ENCODE measurements around the gene PPP4R1.
"Not testable (repeated sequence)": the region's sequence is repeated elsewhere in the genome, so short reads cannot be mapped to it uniquely, and the experiment has no call there.

Gene PPP4R1

DNA sequence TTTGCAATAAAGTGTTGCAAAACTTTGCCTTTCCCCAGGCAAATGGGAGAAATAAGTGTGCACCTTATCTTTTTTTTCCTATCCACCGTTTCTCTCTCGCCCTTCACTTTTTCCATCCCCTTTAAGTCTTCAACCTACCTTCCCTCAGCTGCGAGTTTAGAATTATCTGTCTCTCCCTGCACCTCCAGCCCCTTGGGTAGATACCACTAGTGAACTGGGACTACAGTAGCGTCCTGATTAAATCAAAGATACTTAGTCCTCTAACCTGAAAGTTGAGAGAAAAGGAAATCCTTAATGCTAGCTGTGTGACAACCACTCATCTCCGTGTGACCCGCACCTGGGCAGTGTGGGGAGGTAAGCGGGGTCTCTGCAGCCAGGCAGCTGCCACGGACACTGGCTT is 16.1 kb upstream of the PPP4R1 start:
- no peak for DNase-seq (ENCODE audit: low read depth in 2 of 2)

DNA sequence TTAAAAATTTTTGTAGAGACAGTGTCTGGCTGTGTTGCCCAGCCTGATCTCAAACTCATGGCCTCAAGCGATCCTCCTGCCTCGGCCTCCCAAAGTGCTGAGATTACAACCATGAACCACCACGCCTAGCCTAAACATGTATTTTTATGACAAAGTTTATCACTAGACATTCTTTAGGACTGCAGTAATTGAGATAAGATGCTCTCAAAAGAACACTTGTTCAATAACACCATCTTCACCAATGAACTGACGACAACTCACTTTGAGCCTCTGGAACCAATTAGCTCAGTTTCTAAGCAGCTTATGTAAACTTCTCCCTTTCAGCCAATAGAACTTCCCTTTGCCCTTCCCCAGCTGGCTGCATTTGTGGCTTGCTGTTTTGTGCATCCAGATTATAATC is 15.3 kb upstream of the PPP4R1 start:
- DNase-seq (ENCODE audit: low read depth in 2 of 2), result no peak

DNA sequence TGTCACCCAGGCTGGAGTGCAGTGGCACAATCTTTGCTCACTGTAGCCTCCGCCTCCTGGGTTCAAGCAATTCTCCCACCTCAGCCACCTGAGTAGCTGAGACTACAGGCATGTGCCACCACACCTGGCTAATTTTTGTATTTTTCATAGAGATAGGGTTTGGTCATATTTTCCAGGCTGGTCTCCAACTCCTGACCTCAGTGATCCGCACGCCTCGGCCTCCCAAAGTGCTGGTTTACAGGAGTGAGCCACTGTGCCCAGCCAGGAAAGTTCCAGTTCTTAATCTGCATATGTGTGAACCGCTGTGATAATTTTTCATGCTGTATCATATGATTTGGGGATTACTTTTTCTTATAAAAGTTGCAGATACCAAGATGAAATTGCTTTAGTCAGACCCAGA is 14.6 kb upstream of the PPP4R1 start:
- DNase-seq (ENCODE audit: low read depth in 2 of 2), result no peak

DNA sequence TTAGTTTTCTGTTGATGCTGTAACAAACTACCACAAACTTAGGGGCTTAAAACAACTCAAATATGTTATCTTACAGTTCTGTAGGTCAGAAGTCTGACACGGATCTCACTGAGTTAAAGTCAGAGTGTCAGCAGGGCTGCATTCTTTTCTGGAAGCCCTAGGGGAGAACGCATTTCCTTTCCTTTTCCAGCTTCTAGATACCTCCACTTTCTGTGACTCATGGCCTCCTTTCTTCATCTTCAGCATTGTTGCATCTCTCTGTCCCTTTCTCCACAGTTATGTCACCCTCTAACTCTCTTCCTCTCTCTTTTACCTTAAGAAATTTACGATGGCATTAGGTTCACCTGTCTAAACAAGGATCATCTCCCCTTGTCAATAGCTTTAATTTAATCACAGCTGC is 13.3 kb upstream of the PPP4R1 start:
- no peak for DNase-seq (ENCODE audit: low read depth in 2 of 2)

DNA sequence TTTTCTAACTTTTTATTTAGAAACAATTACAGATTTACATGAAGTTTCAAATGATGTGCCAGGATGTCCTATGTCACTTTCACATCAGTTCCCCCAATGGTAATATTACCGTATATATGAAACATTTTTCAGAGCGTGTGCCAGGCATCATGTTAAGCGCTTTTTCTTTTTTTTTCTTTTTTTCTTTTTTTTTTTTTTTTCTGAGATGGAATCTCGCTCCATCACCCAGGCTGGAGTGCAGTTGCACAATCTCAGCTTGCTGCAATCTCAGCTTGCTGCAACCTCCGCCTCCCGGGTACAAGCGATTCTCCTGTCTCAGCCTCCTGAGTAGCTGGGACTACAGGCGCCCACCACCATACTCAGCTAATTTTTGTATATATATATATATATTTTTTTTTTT is 5.6 kb upstream of the PPP4R1 start:
- DNase-seq (ENCODE audit: low read depth in 2 of 2), result no peak

DNA sequence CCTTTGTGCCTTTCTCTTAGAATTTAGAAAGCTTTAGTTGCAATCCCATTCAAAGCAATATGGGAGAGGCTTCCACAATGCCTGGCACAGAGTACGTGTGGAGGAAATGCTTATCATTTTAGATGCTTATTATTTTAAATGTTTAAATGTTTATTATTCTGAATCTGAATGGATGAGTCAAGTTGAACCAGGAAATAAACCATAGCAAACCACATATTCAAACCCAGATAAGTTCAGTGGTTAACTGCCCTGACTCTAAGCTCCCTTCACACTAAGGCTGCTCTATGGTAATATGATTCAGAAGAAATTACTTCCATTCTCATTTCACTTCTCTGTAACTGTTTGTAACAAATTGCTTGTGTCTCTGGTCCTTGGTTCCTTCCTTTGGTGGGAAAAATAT is 5.2 kb upstream of the PPP4R1 start:
- no peak for DNase-seq (ENCODE audit: low read depth in 2 of 2)

DNA sequence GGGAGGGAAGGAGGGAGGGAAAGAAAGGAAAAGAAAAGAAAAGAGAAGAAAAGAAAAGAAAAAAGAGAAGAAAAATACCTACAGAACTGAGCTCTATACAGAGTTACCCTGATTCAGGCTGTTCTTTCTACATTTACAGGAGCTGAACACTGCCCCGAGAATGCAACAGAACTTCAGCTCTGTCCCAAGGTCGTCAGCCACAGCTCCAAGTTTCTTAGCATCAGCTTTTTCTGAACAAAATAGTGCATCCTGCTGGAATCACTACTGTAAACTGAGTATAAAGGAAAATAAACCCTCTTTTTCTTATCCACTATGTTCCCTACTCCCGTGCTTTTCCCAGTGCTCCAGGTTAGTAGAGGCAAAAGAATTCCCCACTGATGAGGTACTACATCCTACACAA is 4.7 kb upstream of the PPP4R1 start:
- DNase-seq (ENCODE audit: low read depth in 2 of 2), result no peak

DNA sequence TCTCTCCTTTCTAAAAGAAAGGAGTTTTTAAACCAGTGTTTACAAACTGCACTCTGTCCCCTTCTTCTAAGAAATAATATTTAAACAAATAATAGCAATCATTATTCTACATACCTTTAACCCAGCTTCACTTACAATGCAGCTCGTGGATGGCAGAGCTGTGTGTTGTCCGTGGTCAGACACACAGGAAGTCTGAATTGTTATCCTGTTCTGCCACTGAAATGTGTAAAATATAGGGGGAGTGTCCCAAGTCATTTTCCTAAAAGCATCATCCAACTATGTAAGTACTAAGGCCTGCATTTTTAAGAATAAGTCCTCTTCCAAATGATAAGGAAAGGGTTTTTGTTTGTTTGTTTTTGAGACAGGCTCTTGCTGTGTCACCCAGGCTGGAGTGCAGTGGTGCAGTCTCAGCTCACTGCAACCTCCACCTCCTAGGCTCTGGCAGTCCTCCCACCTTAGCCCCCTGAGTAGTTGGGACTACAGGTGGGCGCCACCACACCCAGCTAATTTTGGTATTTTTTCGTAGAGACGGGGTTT is 2.7 kb upstream of the PPP4R1 start:
- no peak for DNase-seq (ENCODE audit: low read depth in 2 of 2)

DNA sequence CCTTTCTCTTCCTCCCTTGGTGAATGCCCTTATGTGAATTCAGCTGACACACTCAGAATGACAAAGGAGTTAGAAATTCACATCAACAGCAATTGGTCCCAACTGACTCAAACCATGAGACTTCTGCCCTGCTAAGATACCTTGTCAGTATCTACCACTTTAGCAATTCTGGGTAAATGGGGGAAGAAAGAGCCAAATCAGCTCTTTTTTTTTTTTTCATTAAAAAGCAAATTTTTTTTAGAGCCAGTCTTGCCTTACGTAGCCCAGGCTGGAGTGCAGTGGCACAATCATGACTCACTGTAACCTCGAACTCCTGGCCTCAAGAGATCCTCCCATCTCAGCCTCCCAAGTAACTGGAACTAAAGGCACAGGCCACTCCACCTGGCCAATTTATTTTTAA is 1.7 kb upstream of the PPP4R1 start:
- no peak for DNase-seq (ENCODE audit: low read depth in 2 of 2)

DNA sequence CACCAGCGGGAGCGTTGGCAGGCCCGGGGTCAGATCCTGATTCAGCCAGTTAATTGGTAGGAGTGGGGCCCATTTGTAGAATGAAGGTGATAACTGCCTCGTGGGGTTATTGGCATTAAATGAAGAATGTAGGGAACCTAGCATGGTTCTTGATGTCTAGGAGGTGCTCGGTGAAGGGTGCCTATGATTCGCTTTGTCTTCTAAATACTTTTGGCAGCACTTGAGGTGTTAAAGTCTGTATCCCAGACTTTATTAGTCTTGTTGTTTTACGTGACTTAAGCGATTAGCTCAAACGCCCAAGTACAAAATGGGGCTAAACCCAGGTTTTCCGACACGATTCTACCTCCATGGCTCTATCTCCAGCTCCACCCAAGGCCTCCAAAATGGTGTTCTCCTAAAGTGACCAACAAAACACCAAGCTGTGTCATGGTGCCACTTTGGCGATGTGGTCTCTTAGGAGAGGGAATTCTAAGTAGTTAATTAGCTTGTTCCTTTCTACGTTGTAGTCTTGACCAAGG is 980 bp upstream of the PPP4R1 start:
- no peak for DNase-seq (ENCODE audit: low read depth in 2 of 2)

DNA sequence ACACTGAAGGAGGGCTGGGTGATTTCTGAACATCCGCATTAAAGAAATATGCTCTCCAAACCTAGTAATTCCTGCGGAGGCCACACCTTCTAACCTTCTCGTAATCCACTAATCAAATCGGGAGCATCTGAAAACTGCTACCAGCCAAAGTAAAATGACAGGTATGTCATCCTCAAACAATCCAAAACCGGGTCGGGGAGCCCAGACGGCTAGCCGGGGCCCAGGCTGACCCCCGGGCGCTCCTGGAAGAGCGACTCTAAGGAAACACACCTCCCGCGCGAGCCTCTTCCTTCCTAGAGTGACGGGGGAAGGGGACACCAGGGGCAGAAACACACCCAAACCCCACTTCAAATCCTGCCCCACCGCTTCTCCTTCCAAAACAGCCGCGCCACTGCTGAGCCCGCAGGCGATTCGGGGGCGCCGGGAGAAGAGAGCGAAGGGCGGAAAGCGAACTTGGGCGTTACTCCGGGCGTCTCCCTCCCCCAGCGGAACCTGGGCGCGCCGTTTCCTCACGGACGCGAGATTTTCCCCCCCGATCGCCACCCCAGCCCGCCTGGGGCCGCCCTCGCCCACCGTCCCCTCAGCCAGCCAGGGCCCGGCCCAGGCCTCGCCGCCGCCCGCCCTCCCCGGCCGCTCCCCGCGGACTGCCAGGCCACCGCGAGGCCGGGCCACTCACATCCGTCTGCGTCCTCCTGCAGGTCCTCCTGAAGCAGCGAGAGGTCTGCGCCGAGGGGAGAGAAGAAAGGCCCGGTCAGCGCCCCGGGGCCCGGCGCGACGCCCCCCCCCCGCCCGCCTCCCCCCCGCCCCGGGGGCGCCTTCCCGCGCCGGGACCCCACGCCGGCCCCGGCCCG is 584 bp downstream of the PPP4R1 start:
- peak; percentile 8 to 14 for DNase-seq (ENCODE audit: low read depth in 2 of 2)

DNA sequence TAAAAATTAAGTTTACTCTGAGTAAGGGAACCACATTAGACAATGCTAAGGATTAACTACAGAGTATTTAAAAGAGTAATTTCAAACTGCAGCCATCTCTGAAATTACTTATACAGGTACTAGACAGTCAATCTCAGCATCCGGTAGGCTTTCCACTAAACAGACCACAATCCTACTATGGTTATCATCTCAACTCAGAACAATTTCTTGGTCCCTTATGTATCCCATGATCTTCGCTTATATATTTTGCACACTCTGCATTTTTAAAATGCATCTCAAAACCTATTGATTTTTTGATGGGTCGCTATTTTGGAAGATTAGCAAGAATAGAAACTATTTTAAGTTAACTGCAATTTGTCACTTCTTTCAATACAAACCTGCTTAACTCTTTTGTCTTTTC is 1.4 kb downstream of the PPP4R1 start:
- no peak for DNase-seq (ENCODE audit: low read depth in 2 of 2)

DNA sequence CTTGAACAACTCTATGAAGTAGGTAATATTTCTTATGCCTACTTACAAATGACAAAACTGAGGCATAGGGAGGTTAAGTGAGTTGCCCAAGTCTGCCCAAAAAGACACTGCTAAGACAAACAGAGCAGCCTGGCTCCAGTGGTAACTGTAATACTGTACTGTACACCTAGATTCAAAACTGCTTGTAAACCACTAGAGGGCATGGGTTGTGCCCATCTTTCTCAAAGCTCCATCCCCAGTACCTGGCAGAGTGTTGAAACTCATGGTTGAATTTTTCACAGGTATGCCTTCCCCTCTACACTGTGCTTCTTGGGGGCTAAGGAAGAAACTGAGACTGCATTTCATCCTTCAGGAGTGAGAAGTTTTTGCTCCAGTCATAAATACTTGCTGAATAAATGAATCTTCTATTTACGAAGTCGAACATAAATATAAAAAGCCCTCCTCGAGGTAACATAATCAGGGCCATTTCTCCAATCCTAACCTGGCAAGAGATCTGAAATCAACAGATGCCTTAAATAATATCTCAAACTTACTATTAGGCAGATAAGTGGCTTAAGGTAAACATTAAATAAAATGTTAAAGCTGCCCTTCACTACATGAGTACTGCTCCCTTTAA is 2.0 kb downstream of the PPP4R1 start:
- peak in 1 of 2 donors; percentile 3 for DNase-seq (ENCODE audit: low read depth in 2 of 2)

DNA sequence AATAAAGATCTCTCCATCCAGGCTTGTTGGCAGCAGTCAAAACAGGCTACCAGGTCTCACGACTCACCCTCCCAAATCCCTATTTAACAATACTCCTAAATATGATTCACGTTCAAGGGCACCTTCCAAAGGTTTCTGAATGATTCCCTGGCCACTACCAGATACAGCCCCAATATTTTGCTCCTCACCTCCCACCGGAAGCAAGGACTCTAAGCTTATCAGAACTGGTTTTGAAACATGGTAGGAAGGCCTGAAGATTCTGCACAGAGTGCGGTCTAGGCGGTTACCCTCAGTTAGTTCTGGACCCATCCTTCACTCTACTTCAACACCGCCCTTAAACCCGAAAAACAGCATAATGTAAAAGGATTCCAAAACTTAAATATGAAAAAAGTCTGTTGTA is 5.2 kb downstream of the PPP4R1 start:
- no peak for DNase-seq (ENCODE audit: low read depth in 2 of 2)

DNA sequence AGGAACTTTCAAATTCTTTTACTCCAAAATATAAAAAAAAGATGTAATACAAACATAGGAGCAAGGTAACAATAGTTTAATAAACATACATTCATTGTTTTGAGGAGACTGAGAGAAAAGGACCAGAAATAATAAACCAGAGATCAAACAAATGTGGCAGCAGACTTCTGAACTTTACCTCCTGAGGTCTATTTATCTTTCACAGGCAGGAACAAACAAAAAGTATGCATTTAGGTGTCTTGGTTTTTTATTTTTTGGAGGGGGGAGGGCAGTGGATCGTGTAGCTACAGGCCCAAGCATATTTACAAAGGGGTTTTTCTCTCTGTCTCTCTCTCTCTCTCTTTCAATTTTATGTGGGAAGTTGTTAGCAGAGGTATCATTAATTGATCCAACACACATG is 5.6 kb downstream of the PPP4R1 start:
- DNase-seq (ENCODE audit: low read depth in 2 of 2), result no peak

DNA sequence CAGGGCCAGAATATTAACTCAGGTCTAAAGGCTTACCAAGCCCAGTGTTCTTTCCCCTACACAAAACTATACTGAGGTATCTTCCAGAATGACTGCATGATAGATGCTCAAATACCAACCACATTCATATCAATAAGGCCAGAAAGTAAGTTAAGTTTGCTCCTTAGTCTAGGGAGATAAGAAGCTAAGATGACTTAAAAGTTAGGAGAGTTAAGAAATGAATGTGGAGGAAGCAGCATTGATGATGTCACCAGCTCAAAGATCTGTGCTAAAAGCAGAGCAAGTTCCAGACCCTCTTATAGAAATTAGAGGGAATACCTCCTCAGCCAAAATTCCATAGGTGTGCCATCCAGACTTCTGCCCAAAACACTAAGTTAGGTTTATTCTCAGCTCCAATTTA is 6.1 kb downstream of the PPP4R1 start:
- DNase-seq (ENCODE audit: low read depth in 2 of 2), result no peak

DNA sequence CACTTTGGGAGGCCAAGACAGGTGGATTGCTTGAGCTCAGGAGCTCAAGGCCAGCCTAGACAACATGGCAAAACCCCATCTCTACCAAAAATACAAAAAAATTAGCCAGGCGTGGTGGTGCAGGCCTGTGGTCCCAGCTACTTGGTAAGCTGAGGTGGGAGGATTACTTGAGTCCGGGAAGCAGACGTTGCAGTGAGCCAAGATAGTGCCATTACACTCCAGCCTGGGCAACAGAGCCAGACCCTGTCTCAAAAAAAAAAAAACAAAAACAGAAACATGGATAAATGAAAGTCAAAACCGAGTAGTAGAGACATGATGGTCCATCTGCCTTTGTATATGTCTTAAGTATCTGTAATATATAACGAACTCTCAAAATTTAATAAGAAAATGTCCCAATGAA is 7.2 kb downstream of the PPP4R1 start:
- DNase-seq (ENCODE audit: low read depth in 2 of 2), result not testable (repeated sequence)

DNA sequence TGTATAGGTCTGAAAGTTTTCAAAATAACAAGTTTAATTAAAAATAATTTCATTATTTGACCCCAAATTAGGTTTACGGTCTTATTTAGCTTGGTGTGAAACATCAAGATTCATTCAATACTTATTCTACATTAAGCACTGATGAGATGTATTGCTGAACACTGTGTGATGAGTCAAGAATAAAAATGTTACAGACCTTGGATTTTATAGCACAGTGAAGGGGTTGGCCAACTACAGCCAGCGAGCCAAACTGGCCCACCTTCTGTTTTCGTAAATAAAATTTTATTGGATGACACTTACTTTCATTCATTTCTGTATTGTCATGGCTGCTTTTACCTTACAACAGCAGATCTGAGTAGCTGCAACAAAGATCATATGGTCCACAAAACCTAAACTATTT is 8.3 kb downstream of the PPP4R1 start:
- no peak for DNase-seq (ENCODE audit: low read depth in 2 of 2)

DNA sequence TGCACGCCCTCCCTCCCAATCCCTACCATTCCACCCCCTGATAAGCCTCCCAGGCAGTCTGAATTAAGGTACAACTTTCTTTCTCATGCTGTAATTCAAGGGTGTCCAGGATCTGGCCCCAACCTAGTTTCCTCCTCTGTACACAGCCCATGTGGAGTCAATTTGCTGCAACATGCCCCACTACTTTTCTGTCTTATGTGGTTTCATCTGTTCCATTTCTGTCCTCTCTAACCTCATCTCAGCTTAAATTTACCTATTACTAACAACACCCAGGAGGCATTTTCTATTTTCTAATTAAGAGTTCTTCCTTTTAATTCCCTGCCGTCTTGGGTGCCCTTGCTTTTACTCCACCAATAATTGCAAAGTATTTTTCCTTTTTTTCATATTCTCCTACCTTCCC is 10.0 kb downstream of the PPP4R1 start:
- no peak for DNase-seq (ENCODE audit: low read depth in 2 of 2)

DNA sequence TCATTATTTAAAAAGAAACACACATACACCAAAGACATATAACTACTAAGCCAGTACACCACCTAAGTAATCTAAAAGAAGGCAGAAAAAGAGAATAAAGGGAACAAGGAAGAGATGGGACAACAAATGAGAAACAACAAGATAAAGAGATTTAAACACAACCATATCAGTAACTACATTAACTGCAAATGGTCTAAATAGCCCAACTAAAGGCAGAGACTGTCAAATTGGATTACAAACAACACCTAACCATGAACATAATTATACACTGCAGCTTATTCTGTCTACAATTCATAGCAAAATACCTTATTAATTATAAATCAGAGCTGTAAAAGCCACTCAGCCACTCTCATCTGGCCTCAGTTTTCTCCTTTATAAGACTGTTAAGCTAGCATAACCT is 15.0 kb downstream of the PPP4R1 start:
- no peak for DNase-seq (ENCODE audit: low read depth in 2 of 2)

DNA sequence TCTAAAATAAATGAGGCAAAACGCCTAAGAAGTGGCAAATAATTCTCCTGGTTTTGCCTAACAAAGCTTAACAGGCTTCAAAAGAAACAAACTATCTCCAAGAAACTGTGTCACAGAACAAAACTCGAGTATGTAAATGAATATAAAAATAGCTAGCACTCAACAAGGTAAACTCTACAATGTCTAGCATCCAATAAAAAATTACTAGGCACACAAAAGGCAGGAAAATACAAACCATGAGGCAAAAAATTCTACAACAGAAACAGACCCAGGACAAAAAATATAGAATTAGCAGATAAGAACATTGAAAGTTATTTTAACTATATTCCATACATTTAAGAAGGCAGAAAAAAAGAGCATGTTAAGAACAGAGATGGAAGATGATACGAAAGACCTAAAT is 16.8 kb downstream of the PPP4R1 start:
- no peak for DNase-seq (ENCODE audit: low read depth in 2 of 2)

DNA sequence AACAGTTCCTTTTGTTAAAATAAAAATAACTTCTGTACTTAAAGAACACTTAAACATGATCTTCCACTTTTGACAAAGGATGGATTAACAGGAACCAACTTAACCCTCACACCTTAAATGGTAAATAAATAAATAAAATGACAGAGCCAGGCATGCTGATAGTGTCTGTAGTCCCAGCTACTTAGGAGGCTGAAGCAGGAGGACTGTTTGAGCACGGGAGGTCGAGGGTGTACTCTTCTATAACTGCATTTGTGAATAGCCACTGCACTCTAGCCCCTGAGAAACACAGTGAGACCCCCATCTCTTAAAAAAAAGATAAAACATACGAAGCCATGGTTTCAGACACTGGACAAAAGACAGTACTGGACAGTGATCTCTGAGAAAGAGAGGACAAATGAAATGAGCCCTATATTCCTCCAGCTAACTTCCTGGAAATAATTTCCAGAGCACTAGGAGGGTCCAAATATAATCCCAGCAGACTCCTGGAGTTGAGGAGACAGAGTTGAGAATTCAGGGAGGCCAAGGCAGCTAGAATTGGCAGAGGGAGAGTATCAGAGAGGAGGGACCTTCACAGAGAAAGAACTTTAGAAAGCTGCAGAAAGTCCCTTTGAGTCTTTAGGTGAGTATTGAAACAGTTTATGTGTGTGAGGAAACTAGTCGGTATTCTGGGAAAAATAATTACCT is 17.4 kb downstream of the PPP4R1 start:
- no peak for DNase-seq (ENCODE audit: low read depth in 2 of 2)

DNA sequence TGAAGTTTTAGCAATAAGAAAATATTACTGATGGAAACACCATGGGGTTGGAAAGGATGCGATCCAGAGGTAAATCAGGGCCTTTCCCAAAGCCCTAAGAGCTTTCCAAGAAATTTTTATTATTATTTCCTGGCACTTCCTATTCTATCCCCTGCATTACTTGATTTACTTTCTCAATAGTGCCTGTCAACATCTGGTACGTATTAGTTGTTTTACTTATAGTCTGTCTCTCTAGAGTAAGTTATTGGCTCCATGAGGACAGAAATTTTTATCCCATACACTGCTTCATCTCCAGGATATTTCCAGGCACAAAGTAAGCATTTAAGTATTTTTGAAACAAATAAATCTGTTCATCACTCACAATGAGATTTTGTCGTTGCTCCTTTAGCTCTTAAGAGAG is 18.1 kb downstream of the PPP4R1 start:
- no peak for DNase-seq (ENCODE audit: low read depth in 2 of 2)
